ENCODE data around the gene DNAH2. TPM values are rescaled to one million over a fixed set of nuclear protein-coding genes. Genes with fewer than 3 reads are reported as not detected.

The DNAH2 gene
- total and polyA plus RNA-seq, 9 of the 15 experiments (the other 6 are each of a cell fraction or from before 2014, with no cell fraction given): 0.03 TPM; not detected in 8

GRCh38 chr17:7857713-7858521 lies 140.4 kb downstream of the DNAH2 start, which contains the start of gene CYB5D1 (continued):
- TF ChIP-seq E2F8 (IDR thresholded peaks at IDR 0.05; ENCODE audit: low read depth, partially characterized antibody): no peak
- TF ChIP-seq EGR1 (conservative IDR thresholded peaks at IDR 0.05): no peak
- no peak for TF ChIP-seq ZNF263 (CRISPR knock-in tag; IDR thresholded peaks at IDR 0.05; ENCODE audit: borderline replicate concordance)
- TF ChIP-seq OTX1 (CRISPR knock-in tag; IDR thresholded peaks at IDR 0.05): no peak
- no peak for TF ChIP-seq CAMTA2 (CRISPR knock-in tag; conservative IDR thresholded peaks at IDR 0.05)
- TF ChIP-seq ZNF318 (IDR thresholded peaks at IDR 0.05; ENCODE audit: borderline replicate concordance in 1 of 2, low read depth in 1 of 2): peak in 1 of 2 experiments; percentile 13; a peak in 1 of 4 replicates
- TF ChIP-seq CUX1 (CRISPR knock-in tag; IDR thresholded peaks at IDR 0.05): no peak
- no peak for TF ChIP-seq ZNF274 (IDR thresholded peaks at IDR 0.05; ENCODE audit: borderline replicate concordance, low read depth, low read length)
- no peak for TF ChIP-seq CEBPG (CRISPR knock-in tag; IDR thresholded peaks at IDR 0.05)
- no peak for TF ChIP-seq CEBPG (tag; conservative IDR thresholded peaks at IDR 0.05 in 1 of 2, IDR thresholded peaks at IDR 0.05 in 1 of 2)

All from K562 (cell line).